MCF 10A (cell line): ENCODE data around the gene ZBTB7C. TPM values are rescaled to one million over a fixed set of nuclear protein-coding genes. Genes with fewer than 3 reads are reported as not detected.

Experiments used
- BruUV-seq: library from RNA; stranded (reverse); fragments of 400-500 nt; replicated peaks from 2 replicates; lab custom pipeline; 2021; lab: Mats Ljungman, UMichigan
- CTCF ChIA-PET: fragments of 300-600 bp; sonication (Branson Sonifier 250); formaldehyde crosslinking; extraction: SDS; loops from one replicate; lab custom pipeline; 2021; ENCODE audit warnings: antibody characterized with exemption, inconsistent platforms; lab: Yijun Ruan, JAX
- POLR2A ChIA-PET: fragments of 300-600, 350-650 bp; sonication (Branson Sonifier 250); formaldehyde crosslinking; extraction: SDS; loops from one replicate; lab custom pipeline; 2020; ENCODE audit warnings: antibody characterized with exemption, inconsistent platforms; lab: Yijun Ruan, JAX
- DNase-seq: peaks from one replicate; pipeline ENCODE4 v3.0.0-alpha.2; 2018; ENCODE audit not compliant: unreplicated experiment
- H3K27ac Mint-ChIP-seq: one replicate; pipeline ENCODE4 v1.8.0; 2022; ENCODE audit warnings: mild to moderate bottlenecking, low read depth, mixed read lengths; ENCODE audit not compliant: unreplicated experiment
- H3K27me3 Mint-ChIP-seq: one replicate; pipeline ENCODE4 v1.8.0; 2022; ENCODE audit warnings: mixed read lengths; ENCODE audit not compliant: insufficient read depth, unreplicated experiment
- H3K36me3 Mint-ChIP-seq: one replicate; pipeline ENCODE4 v1.8.0; 2022; ENCODE audit warnings: mild to moderate bottlenecking, moderate library complexity, mixed read lengths; ENCODE audit not compliant: insufficient read depth, unreplicated experiment
- H3K4me1 Mint-ChIP-seq: one replicate; pipeline ENCODE4 v1.8.0; 2022; ENCODE audit warnings: mixed read lengths; ENCODE audit not compliant: insufficient read depth, unreplicated experiment
- H3K4me3 Mint-ChIP-seq: one replicate; pipeline ENCODE4 v1.8.0; 2022; ENCODE audit warnings: mild to moderate bottlenecking, moderate library complexity, mixed read lengths; ENCODE audit not compliant: unreplicated experiment
- H3K9me3 Mint-ChIP-seq: one replicate; pipeline ENCODE4 v1.8.0; 2022; ENCODE audit warnings: mixed read lengths; ENCODE audit not compliant: unreplicated experiment
- intact Hi-C: fragments of 100-400 bp; cut with micrococcal nuclease; formaldehyde crosslinking; loops from 2 replicates; pipeline ENCODE4 v1.14.1; 2022
- total RNA-seq: library from RNA; stranded (reverse); gene quantifications from 2 replicates; pipeline ENCODE4 v1.2.3, GENCODE V29; 2022
- TF ChIP-seq, protein P1 (sequence below): fragments of 200-600 bp; IDR thresholded peaks from one replicate; pipeline ENCODE4 v1.8.0; 2022; ENCODE audit warnings: antibody characterized with exemption, mild to moderate bottlenecking; ENCODE audit not compliant: unreplicated experiment

ZBTB7C gene
- total RNA-seq, 1 experiment from 2014 or later: 0.42 TPM

DNA sequence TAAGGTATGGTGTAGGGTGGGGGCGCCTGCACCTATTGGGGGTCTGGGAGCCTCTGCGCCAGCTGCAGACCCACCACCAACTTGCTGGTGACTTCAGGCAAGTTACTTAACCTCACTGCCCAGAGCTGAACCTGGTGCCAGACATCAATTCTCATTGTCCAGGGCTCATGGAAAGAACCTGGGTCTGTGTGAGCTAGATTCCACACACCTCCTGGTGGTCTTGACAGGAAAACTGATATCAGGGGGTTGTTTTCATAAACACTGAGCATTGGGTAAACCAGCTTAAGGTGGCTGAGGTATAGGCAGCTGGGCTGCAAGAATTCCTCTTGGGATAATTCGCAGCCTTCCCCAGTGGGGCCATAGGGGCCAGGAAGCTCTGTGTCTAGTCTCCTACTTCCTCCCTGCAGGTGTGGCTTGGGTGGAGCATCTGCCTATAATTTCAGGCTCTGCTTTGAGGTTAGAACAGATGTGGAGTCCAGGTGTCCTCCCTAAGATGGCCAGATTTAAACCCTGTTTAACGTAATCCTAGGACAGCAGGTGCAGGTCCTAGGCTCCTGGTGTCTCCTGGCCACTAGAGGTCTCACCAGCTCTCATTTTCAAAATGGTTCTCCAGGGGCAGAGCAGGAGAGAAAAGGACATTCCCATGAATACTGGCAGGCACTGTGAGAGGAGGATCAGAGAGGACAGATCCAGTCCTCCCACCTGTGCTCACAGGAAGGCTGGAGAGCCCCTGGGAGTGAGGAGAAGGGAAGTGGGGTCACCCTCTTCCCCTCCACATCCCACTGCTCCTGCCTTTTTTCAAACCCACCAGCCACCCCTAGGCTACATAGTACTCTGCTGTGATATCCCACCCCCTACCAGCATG is 378.3 kb downstream of the ZBTB7C start:
- POLR2A ChIA-PET: interaction anchor here (0.6 to 1.0 kb wide), 3 partner anchors 88 to 708 kb away, joined by 3 read pairs; partner anchors contain the start of gene SMAD2
- H3K9me3 Mint-ChIP-seq: no peaks in the 10 kb centered on the region
- peak; percentile 80 for DNase-seq
- H3K4me1 Mint-ChIP-seq: peaks cover 25% of the 10 kb centered on the region
- TF ChIP-seq, protein P1, sequence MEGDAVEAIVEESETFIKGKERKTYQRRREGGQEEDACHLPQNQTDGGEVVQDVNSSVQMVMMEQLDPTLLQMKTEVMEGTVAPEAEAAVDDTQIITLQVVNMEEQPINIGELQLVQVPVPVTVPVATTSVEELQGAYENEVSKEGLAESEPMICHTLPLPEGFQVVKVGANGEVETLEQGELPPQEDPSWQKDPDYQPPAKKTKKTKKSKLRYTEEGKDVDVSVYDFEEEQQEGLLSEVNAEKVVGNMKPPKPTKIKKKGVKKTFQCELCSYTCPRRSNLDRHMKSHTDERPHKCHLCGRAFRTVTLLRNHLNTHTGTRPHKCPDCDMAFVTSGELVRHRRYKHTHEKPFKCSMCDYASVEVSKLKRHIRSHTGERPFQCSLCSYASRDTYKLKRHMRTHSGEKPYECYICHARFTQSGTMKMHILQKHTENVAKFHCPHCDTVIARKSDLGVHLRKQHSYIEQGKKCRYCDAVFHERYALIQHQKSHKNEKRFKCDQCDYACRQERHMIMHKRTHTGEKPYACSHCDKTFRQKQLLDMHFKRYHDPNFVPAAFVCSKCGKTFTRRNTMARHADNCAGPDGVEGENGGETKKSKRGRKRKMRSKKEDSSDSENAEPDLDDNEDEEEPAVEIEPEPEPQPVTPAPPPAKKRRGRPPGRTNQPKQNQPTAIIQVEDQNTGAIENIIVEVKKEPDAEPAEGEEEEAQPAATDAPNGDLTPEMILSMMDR: peak; percentile 76
- no peak overlapping the region for H3K27ac Mint-ChIP-seq
- CTCF ChIA-PET: interaction anchor here (0.6 to 16.0 kb wide), 51 partner anchors 8 to 957 kb away, joined by 3 to 264 read pairs (median 4); no protein-coding TSS in a partner anchor
- H3K4me3 Mint-ChIP-seq: no peak overlapping the region
- no peaks in the 10 kb centered on the region for H3K36me3 Mint-ChIP-seq
- no peaks in the 10 kb centered on the region for H3K27me3 Mint-ChIP-seq
- intact Hi-C loops: loop anchor here (1.0 to 10.0 kb wide), 6 partner anchors 74 to 415 kb away; no protein-coding TSS in a partner anchor
- BruUV-seq: no TSS peak

DNA sequence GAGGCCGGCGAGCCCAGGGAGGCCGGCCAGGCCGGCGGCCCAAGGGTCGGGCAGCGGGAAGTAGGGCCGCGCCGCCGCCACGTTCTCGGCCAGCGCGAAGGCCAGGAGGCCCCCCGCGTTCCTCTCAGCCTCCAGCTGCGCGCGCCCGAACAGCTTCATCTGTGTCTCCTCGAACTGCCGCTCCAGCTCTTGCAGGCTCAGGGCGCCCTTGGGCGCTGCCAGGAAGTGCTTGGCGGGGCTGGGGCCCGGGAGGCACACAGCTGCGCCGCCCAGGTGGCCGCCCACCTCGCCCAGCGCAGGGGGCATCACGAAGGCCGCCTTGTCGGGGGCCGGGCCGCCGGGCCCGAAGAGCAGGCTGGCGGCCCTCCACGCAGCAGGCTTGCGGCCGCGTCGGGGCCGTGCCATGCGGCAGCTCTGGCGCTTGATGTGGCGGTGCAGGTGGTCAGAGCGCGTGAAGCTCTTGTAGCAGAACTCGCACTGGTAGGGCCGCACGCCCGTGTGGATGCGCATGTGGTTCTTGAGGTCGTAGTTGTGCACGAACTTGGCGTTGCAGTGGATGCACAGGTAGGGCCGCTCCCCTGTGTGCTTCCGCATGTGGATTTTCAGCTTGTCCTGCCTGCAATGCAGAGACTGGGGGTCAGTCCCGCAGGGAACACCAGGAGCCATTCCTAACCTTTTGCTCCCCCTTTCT is 379.7 kb downstream of the ZBTB7C start:
- H3K36me3 Mint-ChIP-seq: no peaks in the 10 kb centered on the region
- H3K27me3 Mint-ChIP-seq: no peaks in the 10 kb centered on the region
- intact Hi-C loops: loop anchor here (10.0 kb wide), 1 partner anchor 815 kb away; no protein-coding TSS in a partner anchor
- H3K4me3 Mint-ChIP-seq: no peak overlapping the region
- H3K4me1 Mint-ChIP-seq: peaks cover 25% of the 10 kb centered on the region
- no TSS peak for BruUV-seq
- no peak for DNase-seq
- CTCF ChIA-PET: interaction anchor here (0.6 to 16.0 kb wide), 14 partner anchors 10 to 444 kb away, joined by 3 to 264 read pairs (median 6); no protein-coding TSS in a partner anchor
- TF ChIP-seq, protein P1: no peak
- H3K9me3 Mint-ChIP-seq: no peaks in the 10 kb centered on the region
- POLR2A ChIA-PET: interaction anchor here (1.1 kb wide), 1 partner anchor 407 kb away, joined by 3 read pairs; no protein-coding TSS in a partner anchor
- H3K27ac Mint-ChIP-seq: no peak overlapping the region

GRCh38 chr18:48028696-48029095 is 380.5 kb downstream of the ZBTB7C start:
- peaks cover 28% of the 10 kb centered on the region for H3K4me1 Mint-ChIP-seq
- no peak overlapping the region for H3K4me3 Mint-ChIP-seq
- no peaks in the 10 kb centered on the region for H3K36me3 Mint-ChIP-seq
- intact Hi-C loops: loop anchor here (10.0 kb wide), 1 partner anchor 814 kb away; no protein-coding TSS in a partner anchor
- no peaks in the 10 kb centered on the region for H3K27me3 Mint-ChIP-seq
- ChIA-PET CTCF (interaction anchor here (0.5 to 16.0 kb wide), 11 partner anchors 24 to 824 kb away, joined by 3 to 264 read pairs (median 3); no protein-coding TSS in a partner anchor), POLR2A (interaction anchor here (1.1 kb wide), 1 partner anchor 408 kb away, joined by 3 read pairs; no protein-coding TSS in a partner anchor)
- no TSS peak for BruUV-seq
- H3K27ac Mint-ChIP-seq: no peak overlapping the region
- TF ChIP-seq, protein P1: no peak
- H3K9me3 Mint-ChIP-seq: no peaks in the 10 kb centered on the region
- DNase-seq: peak; percentile 89
